ENCODE measurements around the gene SLC5A8.

The SLC5A8 gene

GRCh38 chr12:101108130-101108529, 101.9 kb downstream of the SLC5A8 start:
- POLR2A ChIA-PET (ENCODE audit: low non-redundant PET): no interaction called here
- no peak overlapping the region for H3K27ac ChIP-seq
- CTCF ChIA-PET: no interaction called here
- no peak for TF ChIP-seq CTCF (conservative IDR thresholded peaks at IDR 0.05; ENCODE audit: low read depth)
- no peak for DNase-seq (ENCODE audit: low spot score)

DNA sequence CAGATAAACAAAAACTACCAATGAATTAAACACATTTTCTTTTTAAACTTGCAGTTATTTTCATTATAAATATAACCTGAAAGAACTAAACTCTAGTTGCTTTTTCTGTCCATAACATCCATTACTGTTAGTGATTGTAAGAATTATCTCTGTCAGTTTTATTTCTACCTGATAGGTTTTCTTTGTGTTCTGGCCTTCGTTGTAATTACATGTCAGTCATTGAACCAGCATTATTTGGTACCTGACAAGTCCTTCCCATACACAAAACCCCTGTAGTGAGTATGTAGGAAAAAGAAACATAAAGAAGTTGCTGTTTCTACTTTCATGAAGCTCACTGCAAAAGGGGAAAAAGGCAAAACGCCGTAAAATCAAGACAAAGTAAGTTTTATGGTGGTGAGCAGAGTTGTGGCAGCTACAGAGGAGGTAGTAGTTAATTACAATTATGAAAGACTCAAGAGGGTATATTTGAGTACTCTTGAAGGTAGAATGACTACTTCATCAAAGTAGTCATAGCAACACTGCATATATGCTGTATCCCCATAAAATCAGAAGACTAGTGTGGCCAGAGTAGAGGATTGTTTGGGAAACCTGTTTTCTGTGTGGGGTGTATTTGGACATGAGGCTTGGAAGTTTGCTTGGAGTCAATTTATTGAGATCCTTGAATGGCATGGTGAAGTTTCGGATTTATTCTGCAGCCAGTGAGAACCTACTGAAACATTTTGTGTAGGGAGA, 102.8 kb downstream of the SLC5A8 start:
- no peak for DNase-seq (ENCODE audit: low spot score)
- CTCF ChIA-PET: no interaction called here
- POLR2A ChIA-PET (ENCODE audit: low non-redundant PET): no interaction called here
- H3K27ac ChIP-seq: no peak overlapping the region
- TF ChIP-seq CTCF (conservative IDR thresholded peaks at IDR 0.05; ENCODE audit: low read depth): no peak
